AG04449 (cell line): ENCODE measurements around the gene CPT1C.
A peak's percentile ranks its signal among the peaks of the same experiment; 100 is the strongest.

Source experiments
- CTCF ChIA-PET: fragments of 350-600 bp; formaldehyde crosslinking; extraction: SDS; loops from one replicate; lab custom pipeline; 2021; ENCODE audit warnings: antibody characterized with exemption; lab: Yijun Ruan, JAX
- POLR2A ChIA-PET: fragments of 400-600, 350-600 bp; formaldehyde crosslinking; extraction: SDS; loops from one replicate; lab custom pipeline; 2020; ENCODE audit warnings: antibody characterized with exemption, inconsistent platforms; lab: Yijun Ruan, JAX
- DNase-seq: peaks from one replicate; pipeline ENCODE4 v3.0.0-alpha.2; 2010; ENCODE audit warnings: low read depth, low spot score
- H3K4me3 ChIP-seq: 2 replicates; pipeline ENCODE4 v1.5.1; 2011; ENCODE audit warnings: low read depth, mild to moderate bottlenecking, control low read depth, low read length
- TF ChIP-seq, protein P1 (sequence below): IDR thresholded peaks from one replicate; pipeline ENCODE4 v1.5.1; 2011; ENCODE audit warnings: mild to moderate bottlenecking, moderate library complexity, low read length, control low read depth, inconsistent platforms; ENCODE audit not compliant: insufficient read depth; ENCODE audit errors: missing control alignments

CPT1C gene

DNA sequence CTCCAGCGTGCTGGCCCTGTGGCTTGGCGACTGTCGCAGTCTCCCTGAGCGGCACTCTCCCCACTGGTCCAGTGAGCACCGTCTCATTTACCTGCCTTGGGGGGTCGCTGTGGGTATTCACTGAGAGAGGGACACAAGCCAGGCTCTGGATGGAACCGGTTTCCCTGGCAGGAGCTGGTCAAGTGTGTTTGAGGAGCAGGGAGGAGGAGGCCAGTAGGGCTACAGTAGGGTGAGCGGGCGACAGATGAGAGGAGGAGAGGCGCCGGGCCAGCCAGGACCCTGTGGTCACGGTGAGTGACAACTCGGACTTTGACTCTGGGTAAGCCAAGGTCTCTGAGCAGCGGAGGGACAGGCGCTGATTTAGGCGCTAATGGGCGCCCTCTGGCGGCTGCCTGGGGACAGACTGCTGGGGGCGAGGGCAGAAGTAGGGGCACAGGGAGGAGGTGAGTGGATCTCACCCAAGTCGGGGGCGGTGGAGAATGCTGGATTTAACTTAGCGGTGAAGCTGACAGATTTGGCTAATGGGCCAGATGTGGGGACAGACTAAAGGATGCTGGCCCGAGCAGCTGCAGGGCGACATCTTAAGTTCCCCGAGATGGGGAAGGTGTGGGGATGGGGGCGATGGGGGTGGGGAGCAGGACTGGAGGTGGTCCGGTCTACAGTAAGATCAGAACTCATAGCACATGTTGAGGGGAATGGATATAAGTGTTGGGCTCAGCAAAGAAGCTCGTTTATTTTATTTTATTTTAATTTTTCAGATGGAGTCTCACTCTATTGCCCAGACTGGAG lies 18.6 kb upstream of the CPT1C start:
- ChIA-PET CTCF (interaction anchor here (0.6 to 6.1 kb wide), 34 partner anchors 9 to 199 kb away, joined by 3 to 53 read pairs (median 4); partner anchors contain the start of genes BCL2L12, CPT1C, FLT3LG and IRF3), POLR2A (interaction anchor here (0.5 to 0.6 kb wide), 2 partner anchors 14 to 159 kb away, joined by 3 read pairs; no protein-coding TSS in a partner anchor)
- H3K4me3 ChIP-seq = no peak overlapping the region
- TF ChIP-seq, protein P1, sequence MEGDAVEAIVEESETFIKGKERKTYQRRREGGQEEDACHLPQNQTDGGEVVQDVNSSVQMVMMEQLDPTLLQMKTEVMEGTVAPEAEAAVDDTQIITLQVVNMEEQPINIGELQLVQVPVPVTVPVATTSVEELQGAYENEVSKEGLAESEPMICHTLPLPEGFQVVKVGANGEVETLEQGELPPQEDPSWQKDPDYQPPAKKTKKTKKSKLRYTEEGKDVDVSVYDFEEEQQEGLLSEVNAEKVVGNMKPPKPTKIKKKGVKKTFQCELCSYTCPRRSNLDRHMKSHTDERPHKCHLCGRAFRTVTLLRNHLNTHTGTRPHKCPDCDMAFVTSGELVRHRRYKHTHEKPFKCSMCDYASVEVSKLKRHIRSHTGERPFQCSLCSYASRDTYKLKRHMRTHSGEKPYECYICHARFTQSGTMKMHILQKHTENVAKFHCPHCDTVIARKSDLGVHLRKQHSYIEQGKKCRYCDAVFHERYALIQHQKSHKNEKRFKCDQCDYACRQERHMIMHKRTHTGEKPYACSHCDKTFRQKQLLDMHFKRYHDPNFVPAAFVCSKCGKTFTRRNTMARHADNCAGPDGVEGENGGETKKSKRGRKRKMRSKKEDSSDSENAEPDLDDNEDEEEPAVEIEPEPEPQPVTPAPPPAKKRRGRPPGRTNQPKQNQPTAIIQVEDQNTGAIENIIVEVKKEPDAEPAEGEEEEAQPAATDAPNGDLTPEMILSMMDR = peak; percentile 92
- no peak for DNase-seq

DNA sequence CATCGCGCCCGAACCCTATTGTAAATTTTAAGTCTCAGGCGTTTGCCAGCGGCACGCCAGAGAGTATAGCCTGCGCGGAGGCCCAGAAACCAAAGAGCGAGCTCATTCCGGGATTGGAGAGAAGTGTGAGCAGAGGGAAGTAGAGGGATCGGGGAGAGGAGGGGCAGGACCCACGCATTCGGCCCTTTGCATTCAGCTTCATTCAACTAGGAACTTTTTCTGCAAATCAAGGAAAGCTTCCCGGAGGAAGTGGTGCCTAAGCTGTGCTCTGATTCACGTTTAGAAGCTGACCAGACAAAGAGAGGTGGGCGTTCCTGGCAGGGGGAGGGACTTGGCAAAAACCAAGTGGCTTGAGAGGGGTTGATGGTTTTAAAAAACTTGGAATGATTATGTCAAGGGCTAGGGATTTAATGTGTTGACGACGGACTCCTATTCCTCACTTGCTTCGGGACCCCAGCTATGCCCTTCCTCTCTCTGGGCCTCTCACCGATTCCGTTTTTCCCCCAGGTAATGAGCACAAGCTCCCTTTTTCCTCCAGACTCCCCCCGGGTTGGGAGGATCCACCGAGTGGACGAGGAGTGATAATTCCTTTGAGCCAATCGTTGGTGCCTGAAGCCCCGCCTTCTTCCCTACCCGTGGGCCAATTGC lies 14.7 kb upstream of the CPT1C start:
- CTCF ChIA-PET = interaction anchor here (1.0 to 6.1 kb wide), 10 partner anchors 9 to 173 kb away, joined by 3 to 53 read pairs (median 20); partner anchors contain the start of genes ADM5, BCL2L12, CPT1C and IRF3

DNA sequence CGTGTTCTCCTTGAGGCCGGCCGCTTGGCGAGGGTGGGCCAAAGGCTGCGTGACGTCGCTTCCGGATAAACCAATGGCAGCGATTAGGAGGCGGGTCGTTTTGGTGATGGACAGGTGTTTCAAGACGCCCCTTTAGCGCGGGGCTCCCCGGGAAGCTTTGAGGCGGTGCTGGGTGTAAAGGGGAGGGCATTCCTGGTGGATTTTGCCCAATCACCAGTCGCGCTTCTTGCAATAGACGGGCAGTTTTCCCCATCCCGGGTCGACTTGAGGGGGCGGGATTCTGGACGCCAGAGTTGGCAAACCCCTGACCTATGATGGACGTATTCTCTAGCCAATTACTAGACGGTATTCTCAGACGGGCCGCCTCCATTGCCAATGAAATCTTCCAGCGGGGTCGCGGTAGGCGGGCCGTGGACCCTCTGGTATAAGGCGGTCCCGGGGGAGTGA lies 14.1 kb upstream of the CPT1C start:
- POLR2A ChIA-PET = interaction anchor here (0.8 to 4.2 kb wide), 7 partner anchors 12 to 190 kb away, joined by 3 to 23 read pairs (median 4); partner anchors contain the start of genes BCL2L12, IRF3, NOSIP and PNKP
- H3K4me3 ChIP-seq = peak overlapping the region; percentile 99
- TF ChIP-seq, protein P1 = no peak
- peak; percentile 99 for DNase-seq
- CTCF ChIA-PET = interaction anchor here (0.6 to 6.1 kb wide), 8 partner anchors 8 to 174 kb away, joined by 3 to 53 read pairs (median 32); partner anchors contain the start of genes ADM5, BCL2L12, CPT1C and IRF3

More for the DNA sequence above, 14.7 kb upstream of the CPT1C start:
- POLR2A ChIA-PET = interaction anchor here (0.8 to 4.2 kb wide), 7 partner anchors 11 to 191 kb away, joined by 3 to 23 read pairs (median 4); partner anchors contain the start of genes BCL2L12, IRF3, NOSIP and PNKP
- peak; percentile 80 for DNase-seq
- peak overlapping the region; percentile 60 for H3K4me3 ChIP-seq
- TF ChIP-seq, protein P1 = no peak

DNA sequence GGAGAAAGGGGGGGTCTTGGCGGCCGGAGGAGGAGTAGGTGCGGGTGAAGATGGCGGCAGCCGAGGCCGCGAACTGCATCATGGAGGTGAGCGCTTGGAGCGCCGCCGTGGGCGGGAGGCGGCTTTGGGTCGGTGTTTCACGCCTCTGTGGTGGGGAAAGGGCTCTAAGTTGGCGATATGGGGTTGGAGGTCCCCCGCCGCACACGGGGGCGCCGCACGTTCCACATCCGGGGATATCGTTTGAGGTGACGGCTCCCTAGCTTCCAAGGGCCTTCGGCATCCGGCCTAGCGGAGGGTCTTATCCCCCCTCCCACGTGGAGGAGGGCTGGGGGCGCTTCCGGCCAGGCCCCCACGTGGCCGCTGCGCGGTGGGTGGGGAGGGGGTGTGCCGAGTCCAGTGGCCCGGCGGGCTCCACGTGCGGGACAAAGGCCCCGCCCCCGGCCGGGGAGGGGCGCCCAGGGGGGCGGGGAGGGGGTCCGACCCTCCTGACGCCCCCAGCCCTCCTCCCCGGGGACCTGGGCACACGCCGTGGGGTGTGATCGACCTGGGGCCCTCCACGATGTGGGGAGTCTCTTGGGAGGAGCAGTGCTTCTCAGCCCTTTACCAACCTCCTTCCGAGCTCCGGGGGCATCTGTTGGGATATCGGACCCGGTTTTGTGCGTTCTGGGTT lies 13.6 kb upstream of the CPT1C start, which contains the start of gene PRMT1:
TSS of gene PRMT1 (plus strand) at position 41 of the 670 bp plus-strand sequence. CDS start at position 51, 10 bp downstream.
- DNase-seq = no peak
- CTCF ChIA-PET = interaction anchor here (0.6 to 5.9 kb wide), 9 partner anchors 8 to 175 kb away, joined by 3 to 39 read pairs (median 8); partner anchors contain the start of genes ADM5 and CPT1C
- POLR2A ChIA-PET = interaction anchor here (1.2 to 4.2 kb wide), 3 partner anchors 12 to 87 kb away, joined by 4 to 23 read pairs (median 17); partner anchors contain the start of genes BCL2L12, IRF3, RRAS and SCAF1

More for the DNA sequence above, 13.6 kb upstream of the CPT1C start, which contains the start of gene PRMT1:
- TF ChIP-seq, protein P1 = no peak
- peak within 1 kb of the TSS; percentile 99 for H3K4me3 ChIP-seq
